Adrenal gland (tissue), 5 donors: ENCODE results near the gene PDGFRA.

ENCODE experiments used
- CTCF ChIP-seq, 6 experiments: fragments of 450-650 bp in 4 of 6; fragments of 200-600 bp in 2 of 6; sonication (generic) in 1 of 6; IDR thresholded peaks; 1 replicate in 5 of 6; 2 replicates in 1 of 6; pipeline versions ENCODE4 v1.5.1 to v1.8.0; 2016 to 2021; ENCODE audit warnings: antibody characterized with exemption in 6 of 6, mild to moderate bottlenecking in 2 of 6, moderate library complexity in 1 of 6
- POLR2A ChIP-seq, 2 donors: fragments of 450-650 bp; IDR thresholded peaks; one replicate each; pipeline ENCODE4 v1.6.1; 2017; ENCODE audit warnings: antibody characterized with exemption in 2 of 2, mild to moderate bottlenecking in 2 of 2, moderate library complexity in 1 of 2
- donor health status: DM: no; HTN: no; CAD: no.

- TF ChIP-seq CTCF (IDR thresholded peaks at IDR 0.05) (peak in 1 of 6 experiments; percentile 13), POLR2A (IDR thresholded peaks at IDR 0.05) (no peak)
Observed at GRCh38 chr4:54187148-54187547, 41.9 kb upstream of the PDGFRA start.
